GM21447 (cell line): ENCODE results near the gene GRIK3.
"Not testable (repeated sequence)": the region's sequence is repeated elsewhere in the genome, so short reads cannot be mapped to it uniquely, and the experiment has no call there.

ENCODE experiments used
- ATAC-seq: cut with Tn5 transposase; IDR thresholded peaks from one replicate; pipeline ENCODE4 v1.9.1; 2021; ENCODE audit not compliant: unreplicated experiment

GRIK3 gene

DNA sequence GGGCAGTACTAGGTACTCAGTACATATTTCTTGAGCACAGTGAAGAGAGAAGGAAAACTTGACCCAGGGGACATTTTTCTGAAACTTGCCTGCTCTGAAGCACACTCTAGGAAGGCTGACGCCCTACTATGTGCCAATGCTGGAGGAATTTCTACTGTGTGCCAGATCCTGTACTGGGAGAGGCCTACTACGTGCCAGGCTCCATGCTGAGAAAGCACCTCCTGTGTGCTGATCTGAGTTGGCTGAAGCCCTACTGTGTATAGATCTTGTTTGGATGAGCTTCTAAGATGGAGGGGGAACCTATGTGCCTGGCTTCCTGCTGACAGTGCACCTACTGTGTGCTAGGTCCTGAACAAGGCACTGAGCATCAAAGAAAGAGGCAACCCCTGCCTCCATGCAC is 86.2 kb downstream of the GRIK3 start:
- no peak for ATAC-seq

DNA sequence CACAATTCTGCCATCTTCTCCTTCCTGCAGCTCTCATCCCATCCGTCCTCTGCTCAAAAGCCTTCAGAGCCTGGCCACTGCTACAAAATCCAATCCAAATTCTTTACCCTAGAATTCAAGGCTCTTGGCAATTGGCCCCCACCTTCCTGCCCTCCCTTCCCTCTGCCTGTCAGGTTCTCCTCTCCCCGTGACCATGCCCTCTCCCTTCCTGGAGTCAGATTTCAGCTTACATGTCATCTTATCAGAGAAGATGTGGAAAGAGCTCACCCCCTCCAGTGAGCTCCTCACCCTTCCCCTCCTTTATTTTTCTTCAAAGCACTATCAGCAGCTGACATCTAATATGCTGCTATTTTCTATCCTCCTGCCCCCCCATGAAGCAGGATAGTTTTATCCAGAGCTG is 86.9 kb downstream of the GRIK3 start:
- ATAC-seq = no peak

DNA sequence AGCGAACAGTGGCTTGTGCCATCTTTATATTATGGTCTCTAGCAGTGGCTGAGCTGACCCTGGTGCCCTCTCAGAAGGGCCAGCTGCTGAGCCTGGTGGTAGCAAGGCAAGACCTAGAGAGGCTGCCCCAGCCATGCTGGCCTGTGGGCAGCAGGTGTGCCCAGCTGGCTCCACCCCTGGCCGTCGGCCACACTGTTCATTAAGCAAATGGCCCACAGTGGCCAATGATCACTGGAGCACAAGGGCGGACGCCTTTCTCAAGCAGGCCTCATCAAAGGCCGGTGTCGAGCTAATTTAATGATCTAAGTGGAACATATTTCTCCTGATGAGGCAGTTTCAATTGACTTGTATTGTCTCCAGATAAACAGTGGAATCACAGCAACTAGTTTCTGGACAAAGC is 89.4 kb downstream of the GRIK3 start:
- ATAC-seq = no peak

DNA sequence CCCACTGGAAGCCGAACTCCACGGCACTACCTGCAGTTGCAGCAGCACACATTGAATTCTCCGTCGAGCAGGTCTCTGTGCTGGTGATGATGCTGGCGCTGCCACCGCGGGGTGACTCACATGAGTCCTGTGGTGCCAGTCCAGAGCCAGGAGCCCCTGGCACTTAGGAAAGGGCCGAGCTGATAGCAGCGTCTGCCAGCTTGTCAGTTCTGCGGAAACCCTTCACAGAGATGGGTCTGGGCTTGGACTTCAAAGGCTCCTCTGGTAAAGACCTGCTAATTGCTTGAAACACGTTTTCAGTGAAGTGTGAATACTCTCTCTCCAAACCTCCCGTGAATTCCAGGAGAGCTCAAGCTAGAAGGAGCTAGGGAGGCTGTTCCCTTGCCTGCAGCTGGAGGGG is 92.2 kb downstream of the GRIK3 start:
- ATAC-seq = no peak

DNA sequence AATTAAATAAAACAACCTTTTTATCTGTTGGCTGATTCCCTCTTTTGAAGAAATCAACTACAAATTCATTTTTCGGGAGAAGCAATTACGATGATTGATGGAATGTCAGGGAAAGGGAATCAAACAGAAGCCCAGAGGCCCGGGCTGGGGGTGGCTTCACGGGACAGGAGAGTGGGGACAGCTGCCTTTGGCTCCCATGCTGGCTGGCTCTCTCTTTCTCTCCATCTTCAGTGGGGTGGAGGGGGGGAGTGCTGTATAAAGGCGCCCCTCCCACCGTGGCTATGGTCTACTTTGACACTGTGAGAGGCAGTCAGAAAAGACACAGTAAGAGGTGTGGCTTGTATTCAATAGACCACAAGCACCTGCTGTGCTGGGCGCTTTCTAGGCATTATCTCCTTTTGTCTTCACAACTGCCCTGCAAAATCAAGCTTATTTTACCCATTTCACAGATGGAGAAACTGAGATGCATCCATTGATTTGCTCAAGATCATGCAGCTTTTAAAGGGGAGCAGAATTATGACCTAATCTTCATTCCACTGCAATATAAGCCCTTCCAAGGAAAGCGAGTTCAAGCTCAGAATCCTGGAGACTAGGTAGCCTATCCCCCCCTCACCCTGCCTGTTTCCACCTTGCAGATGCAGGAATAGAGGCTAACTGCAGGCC is 92.9 kb downstream of the GRIK3 start:
- no peak for ATAC-seq

DNA sequence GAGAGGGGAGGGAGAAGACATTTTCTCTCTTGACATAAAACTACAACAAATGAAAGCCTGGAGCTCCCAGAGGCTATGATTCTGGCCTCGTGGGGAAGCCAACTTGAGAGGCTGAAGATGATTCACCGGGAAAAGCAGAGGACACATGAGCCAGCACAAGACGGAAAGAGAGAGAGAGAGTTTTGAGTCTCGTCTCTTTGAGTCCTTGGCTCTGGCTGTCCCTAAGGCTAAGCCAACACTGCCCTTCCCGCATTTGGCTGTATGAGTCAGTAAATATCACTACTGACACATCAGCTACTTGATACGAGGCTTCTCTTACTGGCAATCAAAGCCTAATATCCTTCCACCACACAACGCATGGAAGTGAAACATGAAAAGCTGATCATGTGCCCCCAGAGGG is 95.5 kb downstream of the GRIK3 start:
- no peak for ATAC-seq

DNA sequence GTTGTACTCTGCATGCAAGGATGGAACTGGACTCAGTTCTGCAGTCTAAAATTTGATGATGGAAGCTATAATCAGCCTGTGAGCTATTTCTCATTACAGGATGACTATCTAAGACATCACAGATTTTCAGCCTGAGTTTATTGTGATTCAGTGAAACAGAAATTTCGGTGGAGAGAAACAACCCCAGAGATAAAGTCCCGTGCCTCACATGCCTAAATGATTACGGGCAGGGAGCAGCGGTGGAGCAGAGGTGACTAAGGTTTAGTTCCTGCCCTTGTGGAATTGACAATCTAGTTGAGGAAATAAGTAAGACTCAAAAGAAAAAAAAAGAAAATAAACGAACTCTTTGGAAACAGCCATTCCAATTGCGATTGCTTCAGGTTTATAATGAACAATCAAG is 96.9 kb downstream of the GRIK3 start:
- ATAC-seq = no peak

DNA sequence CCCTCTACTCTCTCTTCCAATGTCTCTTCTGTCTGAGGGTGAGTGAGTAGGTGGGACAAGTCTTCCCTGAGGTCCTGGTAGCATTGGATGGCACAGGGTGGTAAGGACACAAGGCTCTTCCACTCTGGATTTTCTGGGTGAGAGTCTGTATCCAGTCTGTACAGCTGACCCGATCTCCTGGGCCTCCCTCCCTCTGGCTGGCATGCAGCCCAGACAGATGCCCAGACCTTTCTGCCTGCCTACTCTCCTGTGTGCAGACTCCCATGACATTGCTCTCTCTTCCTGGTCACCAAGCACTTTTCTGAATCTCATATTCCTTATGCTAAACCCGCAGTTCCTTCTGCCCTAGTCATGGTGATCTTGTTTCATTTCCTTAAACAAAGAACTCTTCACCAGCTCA is 100.3 kb downstream of the GRIK3 start:
- ATAC-seq = no peak

DNA sequence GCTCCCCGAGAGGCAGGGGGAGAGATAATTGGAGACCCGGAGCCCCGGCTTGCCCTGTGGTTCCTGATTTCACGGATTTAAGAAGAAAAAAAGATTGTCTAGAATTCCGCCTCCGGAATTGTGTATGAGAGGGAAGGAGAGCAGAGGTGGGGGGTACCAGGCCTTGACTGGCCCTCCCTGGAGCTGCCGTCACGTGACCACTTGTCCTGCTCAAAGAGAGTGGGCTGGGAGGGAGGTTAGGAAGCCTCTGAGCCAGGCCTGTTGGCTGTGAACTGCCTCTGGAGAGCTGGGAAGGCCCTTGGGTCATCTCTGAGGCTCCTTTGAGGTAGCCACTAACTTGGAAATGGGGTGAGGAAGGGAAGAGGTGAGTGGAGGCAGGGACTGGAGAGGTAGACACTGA is 106.5 kb downstream of the GRIK3 start:
- ATAC-seq = no peak

DNA sequence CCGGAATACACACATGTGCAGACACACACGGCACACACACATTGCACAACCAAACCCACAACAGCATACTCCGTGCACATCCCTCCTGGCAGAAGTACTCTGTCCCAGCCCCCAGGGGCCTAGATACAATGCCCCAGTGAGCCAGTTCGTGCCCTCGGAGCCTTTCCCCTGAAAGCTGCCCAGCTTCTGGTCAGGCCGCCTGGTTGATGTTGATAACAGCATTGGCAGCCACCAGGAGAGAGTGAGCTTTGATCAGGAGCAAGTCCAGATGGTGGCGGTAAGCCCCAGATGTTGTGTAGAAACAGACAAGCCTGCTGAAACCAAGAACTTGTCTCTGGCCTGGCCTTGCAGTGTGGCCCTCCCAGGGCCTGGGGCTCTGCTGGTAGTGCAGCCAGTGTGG is 109.1 kb downstream of the GRIK3 start:
- ATAC-seq = no peak

DNA sequence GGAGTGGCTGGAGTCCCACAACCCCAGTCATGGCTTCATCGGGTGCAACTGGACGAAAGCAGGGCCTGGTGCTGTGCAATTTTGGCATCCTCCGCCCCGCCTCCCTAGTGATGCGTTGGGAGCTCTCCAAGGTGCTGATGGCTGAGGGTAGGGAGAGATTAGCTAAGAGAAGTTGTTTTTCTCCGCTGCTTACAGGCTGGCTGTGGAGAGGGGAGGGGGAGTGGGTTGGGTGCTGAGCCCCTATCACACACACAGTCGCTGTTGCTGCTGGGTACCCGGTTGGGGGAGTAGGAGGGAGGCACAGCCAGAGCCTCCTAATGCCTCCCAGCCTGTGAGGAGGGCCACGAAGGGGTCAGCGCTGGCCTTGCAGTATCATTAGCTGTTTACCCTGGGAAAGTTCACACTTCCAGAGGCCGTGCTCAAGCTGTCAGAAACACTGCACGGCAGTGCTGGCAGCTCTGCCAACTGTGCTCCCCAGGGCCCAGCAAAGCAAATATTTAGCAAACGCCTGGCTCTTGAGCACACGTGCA is 110.0 kb downstream of the GRIK3 start:
- ATAC-seq = no peak

DNA sequence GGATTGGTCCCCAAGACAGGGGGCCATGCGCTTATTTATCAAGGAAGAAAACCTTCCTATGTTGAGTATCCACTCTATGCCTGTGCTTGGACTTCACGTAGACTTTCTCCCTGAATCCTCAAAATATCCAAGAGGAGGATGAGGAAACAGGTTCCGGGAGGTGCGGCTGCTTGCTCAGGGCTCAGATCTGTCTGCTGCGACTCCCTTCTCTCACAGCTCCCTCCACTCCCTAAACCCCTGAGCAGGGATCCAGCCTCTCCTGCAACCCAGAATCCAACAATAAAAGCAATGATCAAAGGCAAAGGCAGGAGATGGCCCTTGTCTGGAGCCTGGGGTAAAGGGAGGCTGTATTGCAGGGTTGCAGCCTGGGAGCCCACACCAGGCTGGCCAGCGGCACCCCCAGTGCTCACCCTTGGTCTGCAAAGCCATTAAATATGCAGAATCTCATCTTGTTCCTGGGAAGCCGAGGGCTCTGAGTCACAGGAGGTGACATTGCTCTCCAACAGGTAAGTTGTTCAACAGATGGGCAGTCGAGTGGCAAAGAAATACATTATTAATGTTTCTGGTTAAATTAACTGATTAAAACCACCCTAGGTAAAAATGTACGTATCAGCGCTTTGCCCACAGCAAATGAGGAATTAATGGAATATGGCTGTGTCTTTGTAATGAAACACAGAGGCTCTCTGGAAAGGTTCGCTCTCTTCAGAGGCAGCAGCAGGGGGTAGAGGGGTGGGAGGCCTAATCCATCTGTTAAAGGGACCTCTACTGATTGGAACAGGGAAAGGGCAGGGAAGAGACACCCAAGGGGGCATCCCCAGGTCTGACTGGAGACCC is 111.5 kb downstream of the GRIK3 start:
- ATAC-seq = no peak

DNA sequence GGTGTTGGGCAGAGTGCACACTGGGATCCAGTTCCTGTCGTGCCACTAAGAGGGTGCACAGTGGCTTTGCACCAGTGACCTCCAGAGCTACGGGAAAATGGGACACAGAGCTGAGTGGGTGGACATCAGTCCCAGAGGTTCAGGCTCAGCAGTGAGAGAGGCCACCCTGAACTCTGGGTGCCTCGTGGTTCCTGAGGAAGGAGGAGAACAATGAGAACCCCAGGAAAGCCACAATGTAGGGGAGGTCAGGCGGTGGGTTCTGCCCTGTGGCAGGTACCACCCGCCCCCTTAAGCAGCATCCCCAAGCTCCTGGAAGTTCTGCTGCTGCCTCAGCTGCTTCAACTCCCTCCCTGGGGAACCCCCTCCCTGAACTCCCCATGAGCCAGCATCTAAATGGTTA is 112.2 kb downstream of the GRIK3 start:
- ATAC-seq = no peak

DNA sequence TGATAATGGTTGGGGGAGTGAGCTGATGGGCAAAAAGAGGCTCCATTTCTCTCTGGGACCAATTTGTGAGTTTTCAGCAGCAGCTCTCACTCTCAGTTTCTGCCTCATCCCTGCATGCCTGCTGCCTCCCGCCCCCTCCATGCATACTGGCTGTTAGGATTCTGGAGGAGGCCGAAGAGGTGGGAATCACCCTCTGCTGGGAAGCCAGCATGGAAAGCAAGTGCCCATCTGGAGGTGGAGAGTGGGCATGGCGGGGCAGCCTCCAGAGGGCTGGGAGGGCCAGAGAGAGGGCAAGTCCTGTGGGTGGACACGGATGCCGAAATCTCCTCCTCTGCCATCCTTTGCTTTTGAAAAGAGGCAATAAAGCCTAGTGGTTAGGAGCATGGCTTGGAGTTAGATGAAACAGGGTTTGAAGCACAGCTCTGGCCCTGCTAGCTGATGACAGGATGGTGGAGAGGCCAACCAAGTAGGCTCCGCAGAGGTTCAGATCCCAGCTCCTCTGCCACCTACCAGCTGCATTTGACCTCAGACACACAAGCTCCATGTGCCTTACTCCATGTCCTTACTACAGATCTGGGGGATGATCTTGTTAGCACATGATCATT is 113.4 kb downstream of the GRIK3 start:
- no peak for ATAC-seq

DNA sequence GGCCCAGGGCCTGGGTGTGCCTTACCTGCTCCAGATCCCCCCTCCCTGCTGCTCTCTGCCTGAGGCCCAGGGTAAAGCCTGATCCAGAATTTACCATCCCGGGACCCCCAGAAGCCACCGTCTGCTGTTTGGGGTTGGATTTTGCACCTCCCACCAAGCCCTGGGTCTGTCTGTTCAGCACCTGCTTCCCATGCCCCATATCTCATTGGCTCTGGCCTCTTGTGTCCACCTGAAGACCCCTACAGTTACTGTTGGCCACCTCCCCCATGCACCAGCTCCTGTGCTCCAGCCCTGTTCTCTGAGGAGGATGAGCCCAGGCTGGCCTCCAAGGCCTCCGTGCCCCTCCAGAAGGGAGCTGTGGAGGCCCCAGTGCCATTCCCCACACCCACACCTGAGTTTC is 113.9 kb downstream of the GRIK3 start:
- no peak for ATAC-seq

DNA sequence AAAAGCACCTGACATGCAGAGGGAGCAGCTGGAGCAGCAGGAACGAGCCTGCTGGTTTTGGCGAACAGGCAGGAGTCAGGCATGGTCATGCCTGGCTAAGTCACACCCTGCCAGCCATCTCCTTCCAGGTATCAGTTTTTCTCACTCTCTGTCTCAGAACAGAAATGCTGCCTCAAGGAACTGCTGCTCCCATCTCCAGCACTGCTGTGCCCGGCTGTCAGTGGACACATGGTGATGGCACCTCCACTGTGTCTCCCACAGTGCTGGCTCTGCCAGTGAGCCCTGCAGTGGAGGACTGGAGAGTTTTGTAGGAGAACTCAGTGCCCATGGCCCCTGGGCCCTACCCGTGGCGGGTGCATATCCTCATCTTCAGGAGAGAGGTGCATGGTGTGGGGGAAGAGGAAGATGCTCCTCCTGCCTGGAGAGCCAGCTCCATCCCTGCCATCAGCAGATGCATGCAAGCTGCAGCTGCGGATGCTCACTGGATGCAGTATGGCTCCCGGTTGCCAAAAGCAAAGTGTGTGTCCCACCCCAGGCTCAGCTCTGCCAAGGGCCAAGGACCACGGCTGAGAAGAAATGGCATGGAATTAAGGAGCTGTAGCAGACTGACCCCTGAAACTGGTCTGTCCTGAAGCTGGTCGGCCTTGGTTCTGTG is 114.7 kb downstream of the GRIK3 start:
- ATAC-seq = no peak

DNA sequence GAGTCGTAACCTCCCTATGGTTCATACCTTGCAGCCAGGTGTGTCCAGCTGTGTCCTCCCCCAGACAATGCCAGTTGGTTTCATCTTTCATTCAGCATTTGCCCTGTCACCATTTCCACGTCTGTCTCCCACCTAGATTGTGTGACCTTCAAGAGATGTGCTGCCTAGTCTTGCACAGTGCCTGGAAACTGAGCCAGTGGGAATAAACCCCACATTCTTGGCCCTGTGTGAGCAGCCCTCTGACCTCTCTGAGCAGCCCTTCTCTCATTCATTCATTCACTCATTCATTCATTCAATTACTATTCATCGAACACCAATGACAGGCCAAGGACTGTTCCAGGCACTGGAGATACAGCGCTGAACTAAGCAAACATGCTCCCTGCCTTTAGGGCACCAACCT is 115.7 kb downstream of the GRIK3 start:
- no peak for ATAC-seq

DNA sequence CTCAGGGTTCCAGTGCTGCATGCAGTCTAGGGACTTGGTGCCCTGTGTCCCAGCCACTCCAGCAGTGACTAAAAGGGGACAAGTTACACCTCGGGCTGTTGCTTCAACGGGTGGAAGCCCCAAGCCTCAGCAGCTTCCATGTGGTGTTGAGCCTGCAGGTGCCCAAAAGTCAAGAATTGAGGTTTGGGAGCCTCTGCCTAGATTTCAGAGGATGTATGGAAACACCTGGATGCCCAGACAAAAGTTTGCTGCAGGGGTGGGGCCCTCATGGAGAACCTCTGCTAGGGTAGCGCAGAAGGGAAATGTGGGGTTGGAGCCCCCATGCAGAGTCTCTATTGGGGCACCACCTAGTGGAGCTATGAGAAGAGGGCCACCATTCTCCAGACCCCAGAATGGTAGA is 117.8 kb downstream of the GRIK3 start:
- ATAC-seq = not testable (repeated sequence)

DNA sequence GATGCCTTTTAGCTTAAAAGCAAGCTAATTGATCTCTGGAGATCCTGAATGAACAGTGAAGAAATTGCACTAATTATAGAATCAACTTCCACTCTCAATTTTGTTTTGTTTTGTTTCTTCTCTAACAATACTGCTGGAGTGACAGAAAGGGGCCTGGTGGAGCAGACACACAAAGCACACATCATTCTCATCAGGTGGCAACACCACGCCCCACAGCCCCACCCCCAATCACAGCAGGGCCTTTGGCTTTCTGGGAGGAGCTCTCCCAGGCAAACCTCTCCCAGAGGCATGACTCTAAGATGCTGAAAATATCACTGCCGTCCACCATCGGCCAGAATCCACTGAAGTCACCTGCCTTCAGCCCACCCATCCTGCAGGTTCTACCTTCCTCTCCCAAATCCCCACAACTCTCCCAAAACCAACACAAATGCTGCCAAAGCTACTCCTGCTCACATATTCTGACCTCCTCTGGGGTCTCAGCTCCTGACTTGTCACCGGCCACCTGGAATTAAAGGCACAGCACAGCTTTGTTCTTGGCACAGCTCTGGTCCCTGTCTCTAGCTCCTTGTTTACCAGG is 120.7 kb downstream of the GRIK3 start:
- no peak for ATAC-seq

DNA sequence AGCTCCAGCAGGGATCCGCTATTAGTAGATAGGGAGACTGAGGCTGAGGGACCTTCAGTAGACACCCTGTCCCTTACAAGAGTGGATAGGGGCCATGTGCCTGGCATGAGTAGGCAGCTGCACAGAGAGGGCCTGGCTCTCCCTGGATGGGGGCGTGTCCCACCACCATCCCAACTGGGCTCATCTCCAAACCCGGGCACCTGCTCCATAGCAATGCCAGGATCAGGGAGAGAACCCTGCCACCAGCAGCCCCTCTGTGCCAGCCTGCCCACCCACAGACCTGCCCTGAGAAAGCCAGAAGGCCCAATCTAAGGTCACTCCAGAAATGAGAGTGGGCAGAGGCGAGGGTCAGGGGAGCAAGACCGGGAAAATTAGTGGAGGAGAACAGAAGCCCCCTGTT is 121.3 kb downstream of the GRIK3 start:
- no peak for ATAC-seq

DNA sequence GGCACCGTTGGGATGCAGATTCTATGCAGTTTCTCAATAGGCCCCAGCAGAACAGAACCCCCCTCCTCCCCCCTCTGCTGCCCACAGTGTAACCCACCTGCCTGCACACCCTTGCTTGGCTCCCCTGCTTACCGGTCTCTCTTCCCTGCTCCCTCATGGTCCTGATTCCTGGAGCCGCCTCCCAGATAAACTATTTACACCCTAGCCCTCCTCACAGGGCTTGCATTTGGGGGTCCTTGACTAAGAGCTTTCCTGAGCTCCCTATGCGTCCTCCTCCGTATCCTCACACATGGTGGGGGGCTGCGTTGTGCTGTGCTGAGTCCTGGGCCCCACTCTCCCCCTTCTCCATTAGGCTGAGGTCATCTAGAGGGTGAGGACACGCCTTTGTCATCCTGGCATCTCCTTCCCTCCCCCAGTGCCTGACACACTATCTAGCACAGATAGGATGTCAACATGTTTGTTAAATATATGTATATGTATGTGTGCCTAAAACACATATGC is 121.9 kb downstream of the GRIK3 start:
- ATAC-seq = no peak
